Endothelial cell of umbilical vein (primary cell): Measurements from ENCODE around the gene TUT7. TPM values are rescaled to one million over a fixed set of nuclear protein-coding genes. Genes with fewer than 3 reads are reported as not detected.
"Not testable (repeated sequence)": the region's sequence is repeated elsewhere in the genome, so short reads cannot be mapped to it uniquely, and the experiment has no call there.

Source experiments
- BruUV-seq: library from RNA; stranded (reverse); fragments of 400-500 nt; replicated peaks from 2 replicates; lab custom pipeline; 2021; lab: Mats Ljungman, UMichigan
- CTCF ChIA-PET: fragments of 300-600, 350-600 bp; sonication (Branson Sonifier 250); formaldehyde crosslinking; loops from one replicate; lab custom pipeline; 2021; ENCODE audit warnings: antibody characterized with exemption, inconsistent platforms; lab: Charles Lee
- POLR2A ChIA-PET: fragments of 300-600, 350-600 bp; sonication (Branson Sonifier 250); formaldehyde crosslinking; loops from one replicate; lab custom pipeline; 2021; ENCODE audit warnings: antibody characterized with exemption, inconsistent platforms; lab: Charles Lee
- DNase-seq: peaks from one replicate; pipeline ENCODE4 v3.0.0-alpha.2; 2011; ENCODE audit warnings: low read depth, low spot score
- FAIRE-seq: peaks from 2 replicates; lab custom pipeline; 2011; peaks lifted over from hg19 to GRCh38; lab: Jason Lieb, UNC
- H2AFZ ChIP-seq: 2 replicates; pipeline ENCODE4 v1.6.0; 2012; ENCODE audit warnings: low read depth, low read length, control low read depth, inconsistent platforms
- H3K27ac ChIP-seq: 2 replicates; pipeline ENCODE4 v1.5.1; 2011; ENCODE audit warnings: low read depth, mild to moderate bottlenecking, control low read depth, low read length, moderate library complexity; ENCODE audit not compliant: insufficient read depth
- H3K27me3 ChIP-seq, 2 experiments: 2 replicates each; pipeline versions ENCODE4 v1.6.0 to v1.6.1; 2011; ENCODE audit warnings: low read length in 2 of 2, mixed read lengths in 1 of 2; ENCODE audit not compliant: control insufficient read depth in 2 of 2, insufficient read depth in 2 of 2
- H3K36me3 ChIP-seq, 2 experiments: 2 replicates in 1 of 2; 3 replicates in 1 of 2; pipeline ENCODE4 v1.5.1; 2011; ENCODE audit warnings: low read length in 2 of 2, mild to moderate bottlenecking in 1 of 2, moderate library complexity in 1 of 2; ENCODE audit not compliant: control insufficient read depth in 2 of 2, insufficient read depth in 2 of 2; ENCODE audit errors: extremely low read depth in 1 of 2
- H3K4me1 ChIP-seq: 3 replicates; pipeline ENCODE4 v1.5.1; 2011; ENCODE audit warnings: mild to moderate bottlenecking, low read length; ENCODE audit not compliant: control insufficient read depth, insufficient read depth; ENCODE audit errors: extremely low read depth
- H3K4me2 ChIP-seq: 2 replicates; pipeline ENCODE4 v1.6.1; 2011; ENCODE audit warnings: low read length, control low read depth, mixed read lengths; ENCODE audit not compliant: insufficient read depth
- H3K4me3 ChIP-seq, 3 experiments: fragments of 200-600 bp in 1 of 3; sonication (generic), shearing (Covaris generic) in 1 of 3; replicated peaks in 1 of 3; 2 replicates each; pipeline ENCODE4 v1.5.1; 2011 to 2016; ENCODE audit warnings: control low read depth in 3 of 3, low read length in 3 of 3, mild to moderate bottlenecking in 2 of 3, inconsistent platforms in 1 of 3, low read depth in 1 of 3, moderate library complexity in 1 of 3; ENCODE audit not compliant: insufficient read depth in 1 of 3
- H3K79me2 ChIP-seq: 2 replicates; pipeline ENCODE4 v1.6.0; 2012; ENCODE audit warnings: low read length, inconsistent platforms; ENCODE audit not compliant: control insufficient read depth, insufficient read depth
- H3K9ac ChIP-seq: replicated peaks from 2 replicates; pipeline ENCODE3; 2011; ENCODE audit warnings: low read length, control low read depth; ENCODE audit not compliant: insufficient read depth; ENCODE audit errors: extremely low read depth
- H3K9me1 ChIP-seq: replicated peaks from 3 replicates; pipeline ENCODE4 v1.6.0; 2011; ENCODE audit warnings: mild to moderate bottlenecking, low read length; ENCODE audit not compliant: control insufficient read depth, insufficient read depth; ENCODE audit errors: extremely low read depth
- H3K9me3 ChIP-seq: replicated peaks from 2 replicates; pipeline ENCODE4 v1.5.1; 2012; ENCODE audit warnings: low read length, inconsistent platforms; ENCODE audit not compliant: control insufficient read depth, insufficient read depth
- H4K20me1 ChIP-seq: replicated peaks from 2 replicates; pipeline ENCODE3; 2011; ENCODE audit warnings: mild to moderate bottlenecking, low read length; ENCODE audit not compliant: control insufficient read depth, insufficient read depth; ENCODE audit errors: extremely low read depth
- CTCF ChIP-seq, 2 donors: IDR thresholded peaks; 1 replicate in 1 of 2; 2 replicates in 1 of 2; pipeline ENCODE4 v1.5.1; 2011; ENCODE audit warnings: low read length in 2 of 2, mild to moderate bottlenecking in 2 of 2, moderate library complexity in 2 of 2, control low read depth in 1 of 2, inconsistent platforms in 1 of 2, low read depth in 1 of 2; ENCODE audit not compliant: insufficient read depth in 1 of 2; ENCODE audit errors: extremely low read depth in 1 of 2
- EZH2 ChIP-seq: IDR thresholded peaks from 2 replicates; pipeline ENCODE4 v1.6.1; 2012; ENCODE audit warnings: borderline replicate concordance, low read depth, mild to moderate bottlenecking, moderate library complexity, low read length, inconsistent platforms; ENCODE audit not compliant: severe bottlenecking
- FOS ChIP-seq: IDR thresholded peaks from 2 replicates; pipeline ENCODE4 v1.6.1; 2011; ENCODE audit warnings: mild to moderate bottlenecking, low read length, moderate library complexity, borderline replicate concordance; ENCODE audit not compliant: insufficient read depth
- GATA2 ChIP-seq: IDR thresholded peaks from 2 replicates; pipeline ENCODE4 v1.7.0; 2011; ENCODE audit warnings: low read depth, mild to moderate bottlenecking, moderate library complexity, mixed read lengths, low read length; ENCODE audit not compliant: insufficient read length, insufficient read depth
- JUN ChIP-seq: IDR thresholded peaks from 2 replicates; pipeline ENCODE4 v1.6.1; 2011; ENCODE audit warnings: borderline replicate concordance, low read depth; ENCODE audit not compliant: insufficient read length, insufficient read depth
- MAX ChIP-seq: IDR thresholded peaks from 2 replicates; pipeline ENCODE4 v1.6.1; 2011; ENCODE audit not compliant: insufficient read depth, insufficient read length
- MYC ChIP-seq: IDR thresholded peaks from one replicate; pipeline ENCODE4 v1.6.1; 2011; ENCODE audit warnings: mild to moderate bottlenecking, low read depth, low read length
- POLR2A ChIP-seq: IDR thresholded peaks from 2 replicates; pipeline ENCODE4 v1.6.1; 2012; ENCODE audit warnings: low read depth, mild to moderate bottlenecking, control low read depth, low read length
- POLR2AphosphoS5 ChIP-seq: IDR thresholded peaks from 2 replicates; pipeline ENCODE4 v1.6.1; 2012; ENCODE audit warnings: low read depth, mild to moderate bottlenecking, control low read depth, low read length, moderate library complexity; ENCODE audit not compliant: insufficient read depth
- dilution Hi-C: fragments of 300-500 bp; cut with MboI; formaldehyde crosslinking; loops from one replicate; pipeline ENCODE4 v1.15.0; 2019; ENCODE audit warnings: low sequenced_read_pairs; ENCODE audit not compliant: extremely low pct_ligation_motif_present
- intact Hi-C: fragments of 100-400 bp; cut with micrococcal nuclease; formaldehyde crosslinking; loops from one replicate; pipeline ENCODE4 v1.10.0; 2022
- polyA plus RNA-seq, 4 experiments: library from polyadenylated mRNA; depleted of rRNA in 3 of 4; stranded (reverse) in 3 of 4; unstranded in 1 of 4; fragments of >200 nt; gene quantifications; 2 replicates each; pipeline versions ENCODE4 v1.2.1 to v1.2.3, GENCODE V29; 2011 to 2012; ENCODE audit warnings: missing spikeins in 1 of 4
- total RNA-seq: library from RNA; stranded (reverse); gene quantifications from 2 replicates; pipeline ENCODE4 v1.2.3, GENCODE V29; 2021

The TUT7 gene
- total and polyA plus RNA-seq, 2 donors (not counting 3 experiments of a cell fraction or from before 2014, with no cell fraction given) = 5.1 to 19.0 TPM

GRCh38 chr9:86298873-86299272, 55.3 kb downstream of the TUT7 start:
- Histone ChIP-seq H3K36me3 (peaks cover 19 to 20% of the 10 kb centered on the region in 2 experiments), H3K9me3 (no peaks in the 10 kb centered on the region), H3K4me2 (no peak overlapping the region), H3K4me3 (no peak overlapping the region), H3K27me3 (no peaks in the 10 kb centered on the region), H2AFZ (no peak overlapping the region), H3K9ac (no peak overlapping the region), H3K79me2 (no peaks in the 10 kb centered on the region), H3K27ac (no peak overlapping the region), H3K9me1 (no peaks in the 10 kb centered on the region), H4K20me1 (no peaks in the 10 kb centered on the region), H3K4me1 (peaks cover 5% of the 10 kb centered on the region)
- intact Hi-C loops = no loop called here
- POLR2A ChIA-PET = no interaction called here
- no peak for DNase-seq
- FAIRE-seq = no peak
- BruUV-seq = no TSS peak
- CTCF ChIA-PET = interaction anchor here (0.8 to 1.6 kb wide), 3 partner anchors 8 to 97 kb away, joined by 3 to 4 read pairs (median 4); no protein-coding TSS in a partner anchor
- dilution Hi-C loops = no loop called here
- TF ChIP-seq CTCF (IDR thresholded peaks at IDR 0.05; ENCODE audit: extremely low read depth in 1 of 2, insufficient read depth in 1 of 2, low read depth in 1 of 2, low read length in 2 of 2) = no peak
- no peak for TF ChIP-seq FOS
- no peak for TF ChIP-seq JUN
- TF ChIP-seq GATA2 = no peak
- TF ChIP-seq EZH2 = no peak
- TF ChIP-seq POLR2A = no peak
- TF ChIP-seq MYC = no peak
- no peak for TF ChIP-seq POLR2AphosphoS5
- no peak for TF ChIP-seq MAX

DNA sequence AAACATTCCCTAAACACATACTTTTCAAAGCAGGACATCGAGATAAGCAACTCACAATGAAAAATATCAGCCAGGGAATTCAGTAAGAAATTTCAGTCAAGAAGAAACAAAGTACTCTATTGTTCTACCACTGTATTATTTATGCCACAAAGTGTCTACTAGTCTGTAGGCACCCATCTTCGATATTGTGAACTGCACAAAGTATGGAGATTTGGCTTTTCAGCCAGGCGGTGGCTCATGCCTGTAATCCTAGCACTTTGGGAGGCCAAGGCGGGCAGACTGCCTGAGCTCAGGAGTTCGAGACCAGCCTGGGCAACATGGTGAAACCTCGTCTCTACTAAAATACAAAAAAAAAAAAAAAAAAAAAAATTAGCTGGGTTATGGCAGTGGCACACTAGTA, 63.9 kb downstream of the TUT7 start:
- H3K9me3 ChIP-seq, BruUV-seq, H3K9ac ChIP-seq, H3K9me1 ChIP-seq, H3K4me3 ChIP-seq, H4K20me1 ChIP-seq, FAIRE-seq, dilution Hi-C loops, H3K79me2 ChIP-seq, H3K4me1 ChIP-seq, H3K36me3 ChIP-seq, POLR2A ChIA-PET, H3K4me2 ChIP-seq, intact Hi-C loops, H2AFZ ChIP-seq, DNase-seq, H3K27ac ChIP-seq, H3K27me3 ChIP-seq: not testable (repeated sequence)
- CTCF ChIA-PET = interaction anchor here (0.7 kb wide), 1 partner anchor 9 kb away, joined by 3 read pairs; no protein-coding TSS in a partner anchor
